ENCODE data around the gene HIPK2. TPM values are rescaled to one million over a fixed set of nuclear protein-coding genes. Genes with fewer than 3 reads are reported as not detected.

The HIPK2 gene
- total and polyA plus RNA-seq, 2 of the 4 experiments (the other 2 are of a cell fraction): 22.0 to 27.1 TPM

DNA sequence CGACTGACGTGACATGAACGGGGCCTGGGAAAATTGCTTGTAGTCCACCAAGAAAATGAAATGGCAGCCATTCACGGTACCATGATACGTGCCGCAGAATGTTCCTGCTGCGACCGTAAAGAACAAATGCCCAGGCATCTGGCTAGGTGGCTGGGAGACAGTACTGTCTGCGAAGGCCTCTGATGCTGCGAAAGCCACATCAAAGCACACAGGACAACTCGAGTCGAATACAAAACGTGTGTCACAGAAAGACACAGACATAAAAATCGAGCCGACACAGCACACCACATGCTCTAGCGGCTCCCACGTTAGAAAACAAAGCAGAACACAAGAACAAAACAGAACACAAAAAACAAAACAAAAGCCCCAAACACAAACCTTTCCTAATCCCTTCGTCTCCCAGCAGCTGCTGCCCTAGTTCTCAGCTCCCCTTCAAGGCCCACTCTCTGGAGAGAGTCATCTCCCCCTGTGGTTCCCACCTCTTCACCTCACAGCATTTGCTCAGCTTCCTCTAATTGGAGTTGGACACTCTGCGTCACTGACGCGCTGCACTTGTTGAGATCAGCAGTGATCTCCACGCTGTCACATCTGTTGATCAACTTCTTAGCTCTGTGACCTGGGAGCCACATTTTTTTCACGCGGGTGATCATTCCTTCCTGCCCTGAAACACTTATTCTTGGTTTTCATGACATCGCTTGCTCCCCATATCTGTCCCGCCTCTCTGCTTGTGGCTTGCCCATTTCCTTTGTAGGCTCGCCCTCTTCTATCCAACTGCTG lies 142.1 kb downstream of the HIPK2 start:
- H3K18ac ChIP-seq (ENCODE audit: low read depth, low read length): no peak overlapping the region
- no peak overlapping the region for H3K4me3 ChIP-seq (ENCODE audit: insufficient read depth, low read depth, low read length)
- WGBS, 2 experiments (ENCODE audit: extremely low coverage in 2 of 2, insufficient read length in 1 of 2): 97% methylated on average over 12 of the region's 27 CpGs; no CpG with 5 or more reads in 1 of the 2 experiments
- H4K5ac ChIP-seq (ENCODE audit: low read depth, low read length): no peak overlapping the region
- no peak overlapping the region for H2AK9ac ChIP-seq (replicated peaks; ENCODE audit: low read depth, low read length, poor library complexity)
- H2BK5ac ChIP-seq (ENCODE audit: low read depth, low read length, poor library complexity, severe bottlenecking): no peak overlapping the region
- H3K14ac ChIP-seq (replicated peaks; ENCODE audit: low read depth, low read length): no peak overlapping the region
- no peak overlapping the region for H3K23ac ChIP-seq (ENCODE audit: low read depth, low read length)
- peaks cover 38% of the 10 kb centered on the region for H3K9me1 ChIP-seq (ENCODE audit: insufficient read depth, low read length)
- no peak overlapping the region for H3K9ac ChIP-seq (ENCODE audit: low read depth, low read length)
- H2BK20ac ChIP-seq (ENCODE audit: low read depth, low read length): no peak overlapping the region
- no peak overlapping the region for H3K4ac ChIP-seq (ENCODE audit: low read depth, low read length)
- no peak overlapping the region for H4K91ac ChIP-seq (ENCODE audit: insufficient read depth, low read depth, low read length)
- H3K36me3 ChIP-seq (ENCODE audit: control insufficient read depth, insufficient read depth, low read length): peaks cover 54% of the 10 kb centered on the region
- peaks cover 2% of the 10 kb centered on the region; the same call in 1 of the 2 replicates for H3K4me1 ChIP-seq (ENCODE audit: control insufficient read depth, insufficient read depth, low read length)
- H2AK5ac ChIP-seq (ENCODE audit: low read depth, low read length): no peak overlapping the region
- no peak overlapping the region for H2BK120ac ChIP-seq (ENCODE audit: low read depth, low read length)
- dilution Hi-C loops (cut with HindIII; ENCODE audit: low sequenced_read_pairs, unreplicated experiment) (no loop called here), in situ Hi-C loops (cut with MboI; ENCODE audit: low sequenced_read_pairs) (no loop called here), intact Hi-C loops (cut with micrococcal nuclease) (no loop called here)
- ATAC-seq (ENCODE audit: low read depth) (no peak), DNase-seq (no peak)
- no peak overlapping the region for H2BK15ac ChIP-seq (ENCODE audit: low read depth, low read length)
- H3K79me1 ChIP-seq (ENCODE audit: low read depth in 1 of 2, low read length in 2 of 2): peaks cover 64 to 89% of the 10 kb centered on the region in 2 experiments
- no peak overlapping the region for H3K56ac ChIP-seq (ENCODE audit: extremely low read depth, insufficient read depth, low read length)
- POLR2A ChIA-PET (ENCODE audit: unreplicated experiment): no interaction called here
- no peak overlapping the region for H2AFZ ChIP-seq (replicated peaks; ENCODE audit: low read length, poor library complexity)
- CTCF ChIA-PET: interaction anchor here (1.0 kb wide), 1 partner anchor 10 kb away, joined by 3 read pairs; no protein-coding TSS in a partner anchor
- TF ChIP-seq CEBPB (IDR thresholded peaks at IDR 0.05; ENCODE audit: low read depth, low read length) (no peak), BHLHE40 (IDR thresholded peaks at IDR 0.05; ENCODE audit: low read depth, low read length) (no peak), ELK1 (IDR thresholded peaks at IDR 0.05; ENCODE audit: borderline replicate concordance, low read depth, low read length) (no peak), CHD1 (IDR thresholded peaks at IDR 0.05; ENCODE audit: low read depth, low read length) (no peak), RFX5 (IDR thresholded peaks at IDR 0.05; ENCODE audit: low read depth, low read length) (no peak), RAD21 (IDR thresholded peaks at IDR 0.05; ENCODE audit: low read length) (no peak)
- H4K8ac ChIP-seq (ENCODE audit: low read depth in 2 of 2, low read length in 2 of 2): no peak overlapping the region
- no peak overlapping the region for H3K4me2 ChIP-seq (ENCODE audit: low read depth, low read length)
- H3K27ac ChIP-seq (ENCODE audit: insufficient read depth, low read length): no peak overlapping the region
- BruUV-seq (replicated peaks): no TSS peak
- peaks cover 93% of the 10 kb centered on the region for H4K20me1 ChIP-seq (ENCODE audit: insufficient read depth, low read length)
- 0 out of 2 replicates have a peak, but pooled peaks cover 3% of the 10 kb centered on the region for H3K9me3 ChIP-seq (ENCODE audit: control insufficient read depth, insufficient read depth, low read length)
- H3K27me3 ChIP-seq (ENCODE audit: control insufficient read depth, insufficient read depth, low read length): no peaks in the 10 kb centered on the region

All from IMR-90 (cell line).